Sigmoid colon (tissue), 7 donors: Measurements from ENCODE around the gene UNC93B1. TPM values are rescaled to one million over a fixed set of nuclear protein-coding genes. Genes with fewer than 3 reads are reported as not detected.
"Not testable (repeated sequence)": the region's sequence is repeated elsewhere in the genome, so short reads cannot be mapped to it uniquely, and the experiment has no call there.

Experiments used
- DNase-seq: peaks from one replicate; pipeline ENCODE4 v3.0.0-alpha.2; 2019
- H3K27ac ChIP-seq, 4 donors: fragments of 200-600 bp; sonication (generic); one replicate each; pipeline ENCODE4 v1.5.1; 2016 to 2019; ENCODE audit warnings: mild to moderate bottlenecking in 1 of 4
- H3K27me3 ChIP-seq, 3 donors: fragments of 200-600 bp; sonication (generic); one replicate each; pipeline ENCODE4 v1.5.1; 2019; ENCODE audit warnings: mild to moderate bottlenecking in 1 of 3
- H3K36me3 ChIP-seq, 4 donors: fragments of 200-600 bp; sonication (generic); one replicate each; pipeline ENCODE4 v1.5.1; 2016 to 2019
- H3K4me1 ChIP-seq, 4 donors: fragments of 200-600 bp; sonication (generic); one replicate each; pipeline ENCODE4 v1.5.1; 2017 to 2019
- H3K4me3 ChIP-seq, 4 donors: fragments of 200-600 bp; sonication (generic); one replicate each; pipeline ENCODE4 v1.5.1; 2017 to 2019; ENCODE audit warnings: mild to moderate bottlenecking in 2 of 4, moderate library complexity in 1 of 4
- H3K9me3 ChIP-seq, 4 donors: fragments of 200-600 bp in 3 of 4; sonication (generic) in 3 of 4; one replicate each; pipeline versions ENCODE4 v1.5.1 to v1.6.1; 2013 to 2019
- EP300 ChIP-seq, 4 donors: sonication (generic); formaldehyde crosslinking; IDR thresholded peaks; one replicate each; pipeline ENCODE4 v1.6.1; 2017; ENCODE audit warnings: antibody characterized with exemption in 4 of 4
- POLR2A ChIP-seq, 2 donors: fragments of 450-650 bp; IDR thresholded peaks; one replicate each; pipeline ENCODE4 v1.6.1; 2016; ENCODE audit warnings: antibody characterized with exemption in 2 of 2, mild to moderate bottlenecking in 2 of 2, moderate library complexity in 2 of 2
- POLR2AphosphoS5 ChIP-seq, 4 donors: sonication (generic); formaldehyde crosslinking; IDR thresholded peaks; one replicate each; pipeline ENCODE4 v1.6.1; 2017; ENCODE audit warnings: antibody characterized with exemption in 4 of 4
- WGBS, 2 donors: extraction: QIAGEN DNeasy Blood & Tissue Kit; methylation state at CpG; one replicate each; pipeline ENCODE4 v1.1.7; 2013; 5-methylcytosine and 5-hydroxymethylcytosine counted together
- intact Hi-C: fragments of 100-400 bp; cut with DNase I; formaldehyde crosslinking; loops from one replicate; pipeline ENCODE4 v1.15.1; 2023
- polyA plus RNA-seq, 3 donors: library from polyadenylated mRNA; stranded (reverse); fragments of 200-250 nt; gene quantifications; one replicate each; pipeline ENCODE4 v1.2.3, GENCODE V29; 2013
- total RNA-seq, 4 donors: library from RNA; depleted of rRNA; stranded (reverse); fragments of >200 nt; gene quantifications; one replicate each; pipeline ENCODE4 v1.1.0, GENCODE V29; 2016
- TF ChIP-seq, protein P1 (sequence below), 4 experiments: fragments of 450-650 bp in 3 of 4; fragments of 200-600 bp in 1 of 4; IDR thresholded peaks; one replicate each; pipeline ENCODE4 v1.5.1; 2016 to 2019; ENCODE audit warnings: antibody characterized with exemption in 4 of 4, mild to moderate bottlenecking in 3 of 4, moderate library complexity in 2 of 4
- donor health status: healthy with polysubstance abuse.
- donor health status: Bipolar disorder and iron deficiency.
- donor health status: healthy.

UNC93B1 gene
- total and polyA plus RNA-seq, 7 donors, result 11.4 to 52.7 (median 25.0) TPM

DNA sequence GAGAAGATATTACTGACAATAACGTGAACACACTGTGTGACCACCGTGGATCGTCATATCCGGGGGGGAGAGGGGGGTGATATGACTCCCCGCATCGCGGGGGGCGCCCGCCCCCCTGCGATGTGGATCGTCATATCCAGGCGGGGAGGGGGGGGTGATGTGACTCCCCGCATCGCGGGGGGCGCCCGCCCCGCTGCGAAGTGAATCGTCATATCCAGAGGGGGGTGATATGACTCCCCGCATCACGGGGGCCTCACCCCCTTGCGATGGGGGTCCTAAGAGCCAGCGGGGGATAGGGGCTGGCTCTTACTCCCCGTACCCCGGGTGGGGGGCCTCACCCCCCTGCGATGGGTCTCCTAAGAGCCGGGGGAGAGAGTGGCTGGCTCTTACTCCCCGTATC lies 19.9 kb downstream of the UNC93B1 start:
- no peaks in the 10 kb centered on the region for H3K4me1 ChIP-seq
- H3K4me3 ChIP-seq, result no peak overlapping the region
- WGBS, 2 donors, result 80 to 83% methylated on average over 29 of the region's 29 CpGs
- peak; percentile 35 for DNase-seq
- no peaks in the 10 kb centered on the region for H3K36me3 ChIP-seq
- no peaks in the 10 kb centered on the region for H3K9me3 ChIP-seq
- no peak overlapping the region for H3K27ac ChIP-seq
- intact Hi-C loops, result no loop called here
- H3K27me3 ChIP-seq, result no peaks in the 10 kb centered on the region
- no peak for TF ChIP-seq POLR2AphosphoS5 (IDR thresholded peaks at IDR 0.05)
- TF ChIP-seq, protein P1, sequence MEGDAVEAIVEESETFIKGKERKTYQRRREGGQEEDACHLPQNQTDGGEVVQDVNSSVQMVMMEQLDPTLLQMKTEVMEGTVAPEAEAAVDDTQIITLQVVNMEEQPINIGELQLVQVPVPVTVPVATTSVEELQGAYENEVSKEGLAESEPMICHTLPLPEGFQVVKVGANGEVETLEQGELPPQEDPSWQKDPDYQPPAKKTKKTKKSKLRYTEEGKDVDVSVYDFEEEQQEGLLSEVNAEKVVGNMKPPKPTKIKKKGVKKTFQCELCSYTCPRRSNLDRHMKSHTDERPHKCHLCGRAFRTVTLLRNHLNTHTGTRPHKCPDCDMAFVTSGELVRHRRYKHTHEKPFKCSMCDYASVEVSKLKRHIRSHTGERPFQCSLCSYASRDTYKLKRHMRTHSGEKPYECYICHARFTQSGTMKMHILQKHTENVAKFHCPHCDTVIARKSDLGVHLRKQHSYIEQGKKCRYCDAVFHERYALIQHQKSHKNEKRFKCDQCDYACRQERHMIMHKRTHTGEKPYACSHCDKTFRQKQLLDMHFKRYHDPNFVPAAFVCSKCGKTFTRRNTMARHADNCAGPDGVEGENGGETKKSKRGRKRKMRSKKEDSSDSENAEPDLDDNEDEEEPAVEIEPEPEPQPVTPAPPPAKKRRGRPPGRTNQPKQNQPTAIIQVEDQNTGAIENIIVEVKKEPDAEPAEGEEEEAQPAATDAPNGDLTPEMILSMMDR (IDR thresholded peaks at IDR 0.05), result no peak
- TF ChIP-seq POLR2A (IDR thresholded peaks at IDR 0.05), result no peak
- no peak for TF ChIP-seq EP300 (IDR thresholded peaks at IDR 0.05)

DNA sequence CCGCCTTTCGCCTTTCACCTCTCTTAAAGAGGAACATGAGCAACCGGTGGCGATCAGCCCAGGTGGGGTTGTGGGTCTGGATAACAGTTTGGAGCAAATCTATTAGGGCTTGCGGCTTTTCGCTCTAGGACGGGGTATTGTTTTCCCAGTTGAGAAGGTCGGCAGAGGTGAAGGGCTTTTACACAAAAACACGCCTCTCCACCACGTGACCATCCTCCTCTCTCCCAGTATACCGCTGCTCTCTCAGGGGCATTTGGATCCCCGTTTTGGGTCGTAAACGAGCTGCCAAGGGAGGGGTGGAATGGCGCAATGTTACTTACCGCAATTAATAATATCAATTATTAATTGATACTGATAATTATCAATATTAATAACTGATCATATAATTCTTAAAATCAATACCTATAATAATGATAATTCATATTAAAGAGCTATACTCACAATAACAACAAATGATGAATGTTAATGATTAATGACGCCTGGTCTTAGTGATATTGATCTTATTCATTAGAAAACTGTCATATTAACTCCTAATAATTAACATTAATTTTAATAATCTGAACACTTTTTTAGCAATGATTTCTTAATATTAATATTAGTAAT lies 21.5 kb downstream of the UNC93B1 start:
- 80 to 81% methylated on average over 17 of the region's 17 CpGs for WGBS, 2 donors
- H3K27ac ChIP-seq, H3K27me3 ChIP-seq, DNase-seq, H3K4me1 ChIP-seq, H3K9me3 ChIP-seq, intact Hi-C loops, H3K4me3 ChIP-seq, H3K36me3 ChIP-seq: not testable (repeated sequence)

DNA sequence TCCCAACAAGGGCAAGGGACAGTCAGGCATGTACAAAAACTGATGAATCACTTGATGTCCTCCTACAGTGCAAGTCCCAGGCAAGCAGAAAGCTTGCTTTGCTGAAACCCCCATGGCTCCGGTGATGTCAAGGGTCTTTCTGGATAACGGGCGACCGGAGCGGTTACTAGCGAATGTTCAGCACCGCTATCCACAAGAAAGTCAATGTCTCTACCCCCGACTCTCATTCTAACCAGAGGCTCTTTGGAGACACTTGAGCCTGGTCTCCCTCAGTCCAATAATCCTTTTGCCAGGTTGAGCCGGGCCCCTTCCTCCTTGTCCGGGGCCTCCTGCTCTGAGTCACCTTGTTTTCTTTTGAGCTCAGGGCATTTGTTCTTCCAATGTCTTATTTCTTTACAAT lies 22.7 kb downstream of the UNC93B1 start:
- H3K27ac ChIP-seq, H3K36me3 ChIP-seq, H3K9me3 ChIP-seq, intact Hi-C loops, H3K27me3 ChIP-seq, DNase-seq, H3K4me1 ChIP-seq, H3K4me3 ChIP-seq: not testable (repeated sequence)
- whole genome bisulfite sequencing, 2 donors, result 93 to 97% methylated on average over 10 of the region's 10 CpGs

DNA sequence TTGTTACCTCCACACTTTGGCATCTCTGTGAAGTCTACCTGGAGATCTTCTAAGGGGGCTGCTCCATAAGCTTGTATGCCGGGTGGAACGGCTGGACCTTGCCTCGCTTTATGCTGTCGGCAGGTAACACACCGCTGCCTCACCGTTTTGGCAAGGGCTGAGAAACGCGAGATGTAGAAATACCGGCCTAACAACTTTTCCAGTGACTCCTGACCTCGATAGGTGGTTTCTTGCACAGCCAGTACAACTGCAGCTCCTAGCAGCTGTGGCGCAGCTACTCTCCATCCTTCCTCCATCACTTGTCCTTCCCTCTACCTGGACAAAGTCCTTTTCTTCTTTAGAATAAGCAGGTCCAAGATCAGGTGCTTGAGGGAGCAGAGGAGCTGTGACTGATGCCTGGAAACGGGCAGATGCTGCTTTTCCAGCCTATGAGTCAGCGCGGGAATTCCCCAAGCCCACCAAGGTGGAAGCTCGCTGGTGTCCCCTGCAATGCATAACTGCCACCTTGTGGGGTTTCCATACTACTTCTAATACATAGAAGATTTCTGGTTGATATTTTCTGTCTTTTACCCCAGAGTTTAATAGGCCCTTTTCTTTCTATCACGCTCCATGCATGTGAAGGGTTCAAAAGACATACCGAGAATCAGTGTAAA lies 25.0 kb downstream of the UNC93B1 start:
- H3K4me3 ChIP-seq, H3K36me3 ChIP-seq, H3K4me1 ChIP-seq, H3K27ac ChIP-seq, intact Hi-C loops, H3K27me3 ChIP-seq, H3K9me3 ChIP-seq: not testable (repeated sequence)
- 22 to 56% methylated on average over 17 of the region's 17 CpGs for WGBS, 2 donors
- DNase-seq, result peak; percentile 7

DNA sequence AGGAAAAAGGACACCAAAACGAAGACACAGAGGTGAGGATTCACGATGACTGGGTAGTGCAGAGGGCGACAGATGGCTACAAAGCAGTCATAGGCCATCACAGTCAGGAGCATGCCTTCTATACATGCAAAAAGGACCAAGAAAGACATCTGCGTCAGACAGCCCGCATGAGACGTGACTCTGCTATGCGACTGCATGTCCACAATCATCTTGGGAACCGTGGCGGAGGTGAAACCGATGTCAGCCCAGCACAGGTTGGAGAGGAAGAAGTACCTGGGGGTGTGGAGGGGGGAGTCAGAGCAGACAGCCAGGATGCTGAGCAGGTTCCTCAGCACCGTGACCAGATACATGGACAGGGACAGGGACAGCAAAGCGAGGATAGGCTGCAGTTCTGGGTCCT lies 29.2 kb downstream of the UNC93B1 start:
- H3K4me1 ChIP-seq, H3K36me3 ChIP-seq, H3K27me3 ChIP-seq, intact Hi-C loops, H3K27ac ChIP-seq, H3K9me3 ChIP-seq, H3K4me3 ChIP-seq: not testable (repeated sequence)
- peak; percentile 37 for DNase-seq
- 89 to 93% methylated on average over 12 of the region's 12 CpGs for WGBS, 2 donors

DNA sequence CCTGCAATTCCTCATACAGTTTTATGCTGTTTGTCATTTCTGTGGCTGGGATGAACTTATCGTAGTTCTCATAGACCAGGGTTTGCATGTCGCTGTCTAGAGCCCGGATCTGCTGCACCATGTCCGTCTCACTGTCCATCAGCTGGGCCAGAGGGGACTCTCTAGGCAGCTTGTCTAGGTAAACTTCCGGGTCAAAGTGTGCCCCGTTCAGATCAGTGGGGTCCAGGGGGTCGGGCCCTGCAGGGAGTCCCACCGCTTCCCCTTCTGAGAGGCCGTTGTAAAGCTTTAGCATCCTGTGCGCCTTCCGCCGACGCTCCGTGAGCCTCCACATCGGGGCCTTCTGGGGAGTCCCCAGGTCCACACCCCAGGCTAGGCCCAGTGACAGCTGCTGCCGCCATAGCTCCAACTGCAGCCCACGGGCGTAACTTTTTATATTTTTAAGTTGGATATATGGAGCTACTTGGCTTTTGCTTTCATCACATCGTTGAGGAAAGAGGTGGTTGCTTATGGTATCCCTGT lies 38.0 kb downstream of the UNC93B1 start:
- H3K27ac ChIP-seq, intact Hi-C loops, H3K27me3 ChIP-seq, H3K4me3 ChIP-seq, H3K36me3 ChIP-seq, H3K9me3 ChIP-seq, H3K4me1 ChIP-seq, DNase-seq: not testable (repeated sequence)
- 85 to 91% methylated on average over 19 of the region's 19 CpGs for WGBS, 2 donors

DNA sequence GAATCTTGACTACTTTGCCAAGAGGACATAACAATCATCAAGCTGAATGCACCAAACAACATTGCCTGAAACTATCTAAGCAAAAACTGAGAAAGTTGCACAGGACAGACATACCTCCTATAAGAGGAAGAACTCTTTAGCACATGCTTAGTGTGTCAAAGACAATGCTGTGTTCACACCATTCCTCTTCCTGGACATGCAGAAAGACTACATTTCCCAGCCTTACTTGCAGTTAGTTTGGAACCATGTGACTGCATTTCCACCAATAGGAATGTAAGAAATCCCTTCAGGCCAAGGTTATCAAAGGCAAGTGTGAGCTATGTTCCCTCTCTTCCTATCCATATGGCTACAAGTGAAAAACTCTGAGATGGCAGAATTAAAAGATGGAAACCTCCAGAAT lies 39.2 kb downstream of the UNC93B1 start:
- H3K9me3 ChIP-seq, H3K36me3 ChIP-seq, H3K4me3 ChIP-seq, H3K4me1 ChIP-seq, intact Hi-C loops, DNase-seq, H3K27ac ChIP-seq, H3K27me3 ChIP-seq: not testable (repeated sequence)

DNA sequence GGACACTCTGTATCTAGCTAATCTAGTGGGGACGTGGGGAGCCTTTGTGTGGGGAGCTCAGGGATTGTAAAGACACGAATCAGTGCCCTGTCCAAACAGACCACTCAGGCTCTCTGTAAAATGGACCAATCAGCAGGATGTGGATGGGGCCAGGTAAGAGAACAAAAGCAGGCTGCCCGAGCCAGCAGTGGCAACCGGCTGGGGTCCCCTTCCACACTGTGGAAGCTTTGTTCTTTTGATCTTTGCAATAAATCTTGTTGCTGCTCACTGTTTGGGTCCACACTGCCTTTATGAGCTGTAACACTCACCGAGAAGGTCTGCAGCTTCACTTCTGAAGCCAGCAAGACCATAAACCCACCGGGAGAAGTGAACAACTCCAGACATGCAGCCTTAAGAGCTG lies 40.0 kb downstream of the UNC93B1 start:
- H3K36me3 ChIP-seq, intact Hi-C loops, DNase-seq, H3K4me3 ChIP-seq, H3K27ac ChIP-seq, H3K4me1 ChIP-seq, H3K27me3 ChIP-seq, H3K9me3 ChIP-seq: not testable (repeated sequence)
- 54 to 59% methylated on average over 6 of the region's 6 CpGs for WGBS, 2 donors

DNA sequence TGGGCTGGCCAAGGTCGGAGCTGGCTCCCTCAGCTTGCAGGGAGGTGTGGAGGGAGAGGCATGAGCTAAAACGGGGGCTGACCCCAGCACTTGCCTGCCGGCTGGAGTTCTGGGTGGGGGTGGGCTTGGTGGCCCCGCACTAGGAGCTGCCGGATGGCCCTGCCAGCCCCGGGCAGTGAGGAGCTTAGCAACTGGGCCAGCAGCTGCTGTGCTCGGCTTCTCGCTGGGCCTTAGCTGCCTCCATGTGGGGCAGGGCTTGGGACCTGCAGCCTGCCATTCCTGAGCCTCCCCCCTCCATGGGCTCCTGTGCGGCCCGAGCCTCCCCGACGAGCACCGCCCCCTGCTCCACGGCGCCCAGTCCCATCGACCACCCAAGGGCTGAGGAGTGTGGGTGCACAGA lies 40.7 kb downstream of the UNC93B1 start:
- H3K36me3 ChIP-seq, intact Hi-C loops, H3K4me3 ChIP-seq, H3K9me3 ChIP-seq, H3K4me1 ChIP-seq, H3K27me3 ChIP-seq, DNase-seq, H3K27ac ChIP-seq: not testable (repeated sequence)
- 92 to 95% methylated on average over 16 of the region's 16 CpGs for WGBS, 2 donors

DNA sequence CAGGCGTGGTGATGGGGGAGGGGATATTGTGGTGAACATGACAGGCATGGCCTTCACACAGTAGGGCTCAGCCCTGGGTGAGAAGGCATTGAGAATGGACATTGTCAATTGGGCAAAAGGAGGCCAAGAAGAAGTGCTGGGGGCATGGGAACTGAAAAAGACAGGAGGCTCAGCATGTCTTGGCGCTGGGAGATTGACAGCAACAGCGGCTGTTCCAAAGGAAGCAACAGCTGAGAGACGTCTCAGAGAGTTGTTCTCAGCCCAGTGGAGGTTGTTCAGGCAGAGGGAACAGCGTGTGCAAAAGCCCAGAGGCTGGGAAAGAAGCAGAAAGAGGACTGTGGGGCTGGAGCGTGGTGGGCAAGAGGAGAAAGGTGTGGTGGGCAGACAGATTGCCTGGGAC lies 47.7 kb downstream of the UNC93B1 start:
- WGBS, 2 donors, result 77% methylated on average over 6 of the region's 6 CpGs
- intact Hi-C loops, result loop anchor here (10.0 kb wide), 1 partner anchor 111 kb away; no protein-coding TSS in a partner anchor
- not testable (repeated sequence) for DNase-seq

More for the DNA sequence above, 47.7 kb downstream of the UNC93B1 start:
- not testable (repeated sequence) for H3K27ac ChIP-seq, H3K4me1 ChIP-seq, H3K9me3 ChIP-seq, H3K4me3 ChIP-seq, H3K36me3 ChIP-seq
- H3K27me3 ChIP-seq, result peaks cover 0 to 21% (median 2%) of the 10 kb centered on the region in 3 donors
